Central memory CD4-positive, alpha-beta T cell (primary cell): ENCODE measurements around the gene TCL1B.

Source experiments
- DNase-seq: peaks from one replicate; pipeline ENCODE4 v3.0.0; 2022

The TCL1B gene

DNA sequence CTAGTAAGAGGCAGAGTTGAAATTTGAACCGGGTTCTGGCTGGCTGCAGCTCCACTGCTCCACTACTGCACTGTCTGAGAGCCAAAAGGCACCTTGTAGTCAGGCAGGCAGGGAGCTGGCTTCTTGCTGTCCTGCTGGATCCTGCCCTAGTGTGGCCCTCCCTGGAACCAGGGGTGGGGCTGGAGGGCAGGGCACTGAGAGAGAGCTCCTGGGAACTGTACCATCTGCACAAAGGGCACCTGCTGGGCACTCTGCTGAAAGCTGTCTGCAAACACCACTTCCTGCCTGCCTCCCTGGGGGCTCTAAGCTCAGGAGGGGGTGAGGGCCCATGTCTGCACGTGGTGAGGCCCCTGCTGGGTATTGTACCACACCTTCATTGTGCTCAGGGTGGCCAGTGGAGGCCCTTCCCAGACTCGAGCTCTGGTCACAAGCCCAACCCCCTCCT is 19.0 kb upstream of the TCL1B start:
- no peak for DNase-seq

DNA sequence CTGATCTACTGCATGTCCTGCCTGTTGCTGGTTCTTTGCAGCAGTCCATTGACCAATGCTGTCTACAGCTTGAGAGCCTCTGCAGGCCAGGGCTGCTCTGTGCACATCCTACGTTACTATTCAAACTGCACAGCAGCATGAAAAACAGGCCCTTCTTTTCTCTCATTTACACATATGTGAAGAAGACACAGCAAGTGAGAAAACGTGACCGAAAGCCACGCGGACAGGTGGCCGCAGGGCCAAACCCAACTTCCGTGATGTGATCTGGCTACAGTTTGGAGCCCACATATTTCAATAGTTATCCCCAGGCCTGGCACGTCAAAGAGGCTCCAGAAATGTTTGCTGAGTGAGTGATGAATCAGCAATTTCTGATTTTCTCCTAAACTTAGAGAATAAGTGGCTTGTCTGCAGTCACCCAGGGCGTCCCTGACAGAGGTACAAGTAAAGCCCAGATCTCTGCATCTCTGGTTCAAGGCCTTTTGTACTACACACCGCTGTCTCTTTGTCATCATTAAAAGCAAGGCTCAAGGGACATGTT is 17.9 kb upstream of the TCL1B start:
- no peak for DNase-seq

DNA sequence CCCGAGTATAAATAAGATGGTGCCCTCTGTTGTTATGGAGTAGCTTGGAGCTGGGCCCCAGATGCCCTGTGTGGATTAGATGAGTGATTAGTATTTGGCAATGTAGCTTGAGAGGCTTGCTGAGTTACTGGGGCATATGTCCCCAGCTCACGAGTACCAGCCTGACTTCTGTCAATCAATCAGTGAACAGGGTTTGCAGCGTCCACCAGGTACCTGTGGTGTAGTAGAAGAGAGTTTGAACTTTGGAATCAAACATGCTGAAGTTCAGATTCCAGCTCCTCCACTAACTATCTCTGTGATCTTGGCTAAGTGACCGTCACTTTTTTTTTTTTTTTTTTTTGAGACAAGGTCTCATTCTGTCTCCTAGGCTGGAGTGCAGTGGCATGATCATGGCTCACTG is 11.6 kb upstream of the TCL1B start:
- no peak for DNase-seq

DNA sequence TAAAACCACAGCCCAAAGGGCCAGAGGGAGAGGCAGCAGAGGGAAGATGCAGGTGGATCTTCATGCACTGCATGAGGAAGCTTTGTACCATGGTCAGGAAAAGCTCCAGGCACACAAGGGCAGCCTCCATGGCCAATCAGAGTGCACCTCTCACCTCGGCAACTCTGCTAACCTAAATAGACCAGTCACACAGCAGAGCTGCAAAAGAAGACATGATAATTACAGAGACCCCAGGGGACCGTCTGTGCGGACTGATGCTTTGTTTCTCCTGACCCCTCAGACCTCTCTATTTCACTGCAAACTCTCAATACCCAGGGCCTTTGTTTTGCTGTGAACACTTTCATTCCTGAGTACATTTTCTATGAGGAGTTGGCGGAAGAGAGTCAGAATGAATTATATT is 10.7 kb upstream of the TCL1B start:
- no peak for DNase-seq

DNA sequence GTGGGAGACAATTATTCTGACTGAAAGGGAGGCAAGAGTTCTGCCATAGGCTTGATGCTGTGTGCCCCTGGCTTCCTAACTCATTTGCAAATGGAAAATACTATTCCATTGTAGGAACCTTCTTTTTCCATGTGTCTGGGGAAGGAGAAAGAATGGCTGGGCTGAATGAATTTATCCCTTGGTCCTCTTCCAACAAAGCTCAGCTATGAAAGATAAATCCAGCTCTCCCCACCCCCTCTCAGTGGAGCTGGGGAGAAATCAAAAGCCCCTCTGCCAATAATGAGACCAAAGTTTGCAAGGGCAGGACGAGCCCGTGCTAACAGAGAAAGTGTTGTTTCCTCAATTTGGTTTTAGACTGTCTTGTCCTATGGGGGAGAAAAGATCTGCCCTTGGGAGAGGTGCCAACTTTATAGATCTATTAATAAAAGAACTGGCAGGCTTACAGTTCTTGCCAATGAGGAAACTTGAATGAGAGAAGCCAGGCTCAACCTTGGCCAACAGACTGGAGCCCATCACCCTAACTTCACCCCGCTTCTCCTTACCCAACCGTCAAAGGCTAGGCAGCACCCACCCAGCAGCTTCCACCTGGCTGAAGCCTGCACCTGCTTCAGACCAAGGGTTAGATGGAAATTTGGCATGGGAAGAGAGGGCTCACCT is 8.9 kb upstream of the TCL1B start:
- DNase-seq, result no peak

DNA sequence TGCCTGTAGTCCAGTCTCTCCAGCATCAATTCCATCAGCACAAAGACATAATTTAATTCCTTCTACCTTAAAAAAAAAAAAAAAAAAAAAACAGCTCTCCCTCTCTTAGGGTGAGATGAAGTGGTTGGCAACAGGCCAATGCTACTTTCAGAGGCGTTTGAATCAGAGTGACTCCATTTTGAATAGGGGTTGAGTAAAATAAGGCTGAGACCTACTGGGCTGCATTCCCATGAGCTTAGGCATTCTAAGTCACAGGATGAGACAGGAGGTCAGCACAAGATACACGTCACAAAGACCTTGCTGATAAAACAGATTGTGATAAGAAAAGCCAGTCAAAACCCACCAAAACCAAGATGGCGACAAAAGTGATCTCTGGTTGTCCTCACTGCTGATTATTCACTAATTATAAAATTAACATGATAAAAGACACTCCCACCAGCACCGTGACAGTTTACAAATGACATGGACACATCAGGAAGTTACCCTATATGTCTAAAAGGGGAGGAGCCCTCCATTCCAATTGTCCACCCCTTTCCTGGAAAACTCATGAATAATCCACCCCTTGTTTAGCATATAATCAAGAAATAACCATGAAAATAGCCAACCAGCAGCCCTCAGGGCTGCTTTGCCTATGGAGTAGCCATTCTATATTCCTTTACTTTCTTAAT is 6.9 kb upstream of the TCL1B start:
- DNase-seq, result no peak

DNA sequence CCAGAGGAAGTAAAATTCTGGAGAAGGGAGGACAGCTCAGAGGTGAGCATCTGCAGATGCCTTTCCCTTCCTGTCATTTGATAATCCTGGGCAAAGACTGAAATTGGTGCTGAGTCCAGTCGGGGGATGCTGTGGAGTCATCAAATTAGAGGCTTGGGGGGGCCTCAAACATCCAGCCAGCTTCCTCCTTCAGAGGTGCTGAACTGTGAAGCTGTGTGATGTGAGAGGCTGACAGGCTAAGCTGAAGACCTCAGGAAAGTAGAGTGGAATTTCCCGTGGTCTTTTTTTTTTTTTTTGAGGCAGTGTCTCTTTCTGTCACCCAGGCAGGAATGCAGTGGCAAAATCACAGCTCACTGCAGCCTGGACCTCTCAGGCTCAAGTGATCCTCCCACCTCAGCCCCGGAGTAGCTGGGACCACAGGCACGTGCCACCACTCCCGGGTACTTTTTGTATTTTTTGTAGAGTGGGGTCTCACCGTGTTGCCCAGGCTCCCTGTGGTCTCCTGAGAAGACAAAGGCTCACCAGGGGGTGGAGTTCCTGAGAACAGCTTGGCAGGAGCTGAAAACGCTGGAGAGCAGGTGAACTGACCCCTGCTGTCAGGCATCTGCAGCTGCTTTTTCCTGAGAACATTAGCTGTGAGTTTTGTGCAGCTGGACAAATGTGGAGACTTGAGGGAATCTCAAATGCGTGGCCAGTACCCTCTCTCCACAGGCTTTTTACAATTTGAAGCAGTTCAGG is 6.1 kb upstream of the TCL1B start:
- no peak for DNase-seq

DNA sequence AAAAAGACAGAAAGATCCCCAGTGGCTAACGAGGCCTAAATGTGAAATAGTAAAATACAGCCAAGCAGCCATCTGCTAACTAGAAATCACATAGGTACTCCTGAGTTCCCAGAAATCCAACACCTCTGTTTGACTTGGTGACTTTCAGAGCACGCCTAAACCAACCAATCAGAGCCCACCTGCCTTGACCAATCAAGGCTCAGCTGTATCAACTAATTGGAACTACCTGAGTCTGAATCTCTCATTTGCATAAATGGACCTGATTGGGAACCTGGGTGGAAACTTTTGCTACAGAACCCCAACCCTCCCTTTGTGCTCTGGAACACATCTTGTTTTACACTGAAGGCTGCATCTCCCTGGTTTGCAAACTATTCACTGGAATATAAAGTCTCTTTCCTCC is 5.1 kb upstream of the TCL1B start:
- DNase-seq, result no peak

DNA sequence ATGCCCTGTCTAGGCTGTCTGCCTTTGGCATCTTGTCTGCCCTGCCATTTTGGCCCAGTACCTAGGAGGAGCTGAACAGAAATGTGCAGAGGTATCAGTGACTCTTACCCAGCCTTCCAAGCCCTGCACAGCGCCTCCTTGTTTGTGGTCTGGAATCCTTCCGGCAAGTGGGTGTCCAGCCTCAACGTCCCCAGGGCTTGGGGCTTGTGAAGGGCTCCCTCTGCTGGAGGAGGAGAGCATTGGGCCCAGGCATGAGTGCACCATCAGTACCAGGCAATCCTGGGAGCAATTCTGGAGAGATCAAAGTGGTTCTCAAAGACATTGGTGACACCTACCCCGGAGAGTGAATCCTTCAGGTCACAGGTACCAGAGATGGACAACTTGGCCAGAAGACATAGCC is 2.4 kb upstream of the TCL1B start:
- DNase-seq, result peak; percentile 5

DNA sequence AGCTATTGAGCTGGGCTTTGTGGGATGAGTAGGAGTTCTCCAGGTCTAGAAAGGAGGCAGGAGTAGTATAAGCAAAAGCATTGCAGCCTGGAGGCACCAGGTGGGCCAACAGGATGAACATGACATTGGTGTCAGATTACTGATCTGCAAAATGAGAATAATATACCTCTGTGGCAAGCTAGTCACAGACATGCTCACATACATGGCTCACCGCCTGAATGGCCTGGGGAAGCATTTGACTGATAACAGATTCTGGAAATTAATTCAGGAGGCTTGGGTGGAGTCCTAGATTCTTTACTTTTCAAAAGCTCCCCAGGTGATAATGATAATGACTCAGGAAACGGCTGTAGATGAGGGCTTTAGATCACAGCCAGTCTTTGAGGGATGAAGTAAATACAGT is 709 bp downstream of the TCL1B start:
- DNase-seq, result no peak

DNA sequence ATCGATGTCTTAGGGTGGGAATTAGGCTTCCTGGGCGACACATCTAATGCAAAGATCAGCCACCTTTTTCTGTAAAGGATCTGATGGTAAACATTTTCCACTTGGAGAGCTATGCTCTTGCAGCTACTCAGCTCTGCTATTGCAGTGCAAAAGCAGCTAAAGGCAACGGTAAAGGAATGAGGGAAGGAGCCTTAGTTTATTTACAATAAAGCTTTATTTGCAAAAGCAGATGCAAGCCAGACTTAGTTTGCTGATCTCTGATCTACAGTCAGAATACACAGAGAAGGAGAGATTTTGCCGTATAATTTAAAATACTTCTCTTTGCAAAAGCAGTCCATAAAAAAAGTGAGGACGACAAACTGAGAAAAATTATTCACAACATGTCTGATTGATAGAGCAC is 3.2 kb downstream of the TCL1B start:
- no peak for DNase-seq

DNA sequence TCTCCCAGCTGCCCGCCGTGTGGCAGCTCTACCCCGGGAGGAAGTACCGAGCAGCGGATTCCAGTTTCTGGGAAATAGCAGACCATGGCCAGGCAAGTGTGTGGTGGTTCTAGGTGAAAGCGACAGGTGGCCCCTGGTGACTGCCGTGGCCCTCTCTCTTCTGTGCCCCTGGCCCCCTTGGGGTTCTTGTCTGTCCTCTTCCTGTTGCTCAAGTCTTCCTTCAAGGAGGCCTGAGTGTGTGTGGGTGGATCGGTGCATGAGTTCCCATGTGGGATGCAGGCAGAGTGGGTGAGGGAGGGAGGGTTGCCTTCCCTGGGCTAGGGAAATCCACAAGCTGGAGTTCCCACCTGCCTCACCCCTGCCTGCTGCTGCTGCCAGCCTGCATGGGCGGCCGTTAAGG is 4.6 kb downstream of the TCL1B start:
- DNase-seq, result no peak

DNA sequence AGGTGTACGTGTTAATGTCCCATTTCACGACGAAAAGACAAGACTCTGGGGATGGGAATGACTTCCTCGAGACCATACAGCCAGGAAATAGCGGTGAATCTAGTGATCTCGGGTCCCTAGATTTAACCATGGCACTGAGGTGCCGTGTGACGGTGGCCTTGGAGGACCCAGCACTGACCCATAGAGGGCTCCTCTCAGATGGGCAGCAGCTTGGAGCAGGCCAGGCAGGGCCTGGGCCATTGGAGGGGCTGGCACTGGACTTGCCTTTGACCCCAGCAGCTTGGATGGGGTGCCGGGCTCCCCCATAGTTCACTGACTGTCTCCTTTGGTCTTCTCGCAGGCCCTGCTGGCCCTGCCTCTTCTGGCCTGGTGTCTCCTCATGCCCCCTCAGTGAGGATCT is 5.4 kb downstream of the TCL1B start:
- no peak for DNase-seq

DNA sequence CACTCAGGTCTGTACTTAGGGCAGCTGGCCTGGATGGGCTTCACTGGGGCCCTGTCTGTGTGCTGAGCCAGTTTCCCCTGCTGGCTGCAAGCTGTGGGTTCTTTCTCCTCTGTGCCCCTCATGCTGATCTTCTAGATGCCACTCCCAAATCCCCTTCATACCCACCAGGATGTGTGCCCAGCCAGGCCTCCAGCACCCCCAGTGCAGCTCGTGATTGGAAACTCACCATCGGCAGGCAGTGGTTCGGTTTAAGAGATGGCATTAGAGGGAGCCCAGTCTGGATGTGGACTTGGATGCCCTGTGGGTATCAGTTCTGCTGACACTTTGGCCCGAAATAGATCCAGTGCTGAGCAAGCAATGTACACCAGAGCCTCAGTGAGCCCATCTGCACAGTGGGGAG is 5.9 kb downstream of the TCL1B start:
- DNase-seq, result no peak

DNA sequence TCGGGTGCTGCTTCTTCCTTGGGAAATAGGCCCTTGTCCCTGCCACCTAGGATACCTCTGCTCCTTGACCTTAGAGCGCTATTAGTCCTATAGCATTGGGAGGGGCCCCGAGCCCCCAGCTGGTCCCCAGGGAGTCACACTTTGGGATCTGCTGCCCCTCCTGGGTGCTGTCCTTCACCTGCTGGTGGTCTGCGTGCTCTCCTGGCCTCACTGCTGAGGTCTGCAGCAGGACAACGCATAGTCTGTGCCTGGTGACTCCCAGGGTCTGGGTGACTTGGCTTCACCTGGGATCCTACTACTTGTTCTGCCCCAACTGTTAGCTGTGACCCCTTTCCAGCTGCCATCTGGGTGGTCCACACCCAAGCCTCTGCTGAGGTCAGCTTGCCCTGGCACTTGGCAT is 8.8 kb downstream of the TCL1B start:
- no peak for DNase-seq

DNA sequence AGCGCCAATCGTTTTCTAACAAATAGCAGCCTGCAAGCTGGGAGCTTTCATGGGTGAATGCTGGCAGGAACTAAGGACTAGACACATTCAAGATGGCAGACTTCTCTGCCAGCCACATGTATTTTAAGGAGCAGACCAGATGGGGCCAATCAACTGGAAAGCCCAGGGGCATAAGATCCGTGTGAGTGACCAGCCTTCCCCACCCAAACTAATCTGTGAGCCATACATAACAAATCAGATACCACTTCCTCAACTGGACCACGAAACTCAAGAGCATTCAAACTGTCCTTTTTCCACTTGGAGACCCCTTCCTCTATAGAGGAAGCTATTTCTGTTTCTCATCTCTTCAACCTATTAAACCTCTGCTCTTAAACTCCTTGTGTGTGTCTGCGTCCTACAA is 9.7 kb downstream of the TCL1B start:
- DNase-seq, result no peak

DNA sequence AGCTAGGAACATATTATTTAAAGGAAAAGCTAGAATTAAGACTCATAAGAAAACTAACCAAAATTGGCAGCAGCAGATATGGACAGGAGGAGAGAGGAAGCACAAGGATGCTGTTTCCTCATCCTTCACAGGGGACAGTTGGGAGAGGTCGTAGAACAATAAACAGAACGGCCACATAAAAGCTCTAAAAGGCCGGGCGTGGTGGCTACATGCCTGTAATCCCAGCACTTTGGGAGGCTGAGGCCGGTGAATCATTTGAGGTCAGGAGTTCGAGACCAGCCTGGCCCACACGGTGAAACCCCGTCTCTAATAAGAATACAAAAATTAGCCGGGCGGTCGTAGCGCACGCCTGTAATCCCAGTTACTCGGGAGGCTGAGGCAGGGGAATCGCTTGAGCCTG is 10.5 kb downstream of the TCL1B start:
- DNase-seq, result no peak

DNA sequence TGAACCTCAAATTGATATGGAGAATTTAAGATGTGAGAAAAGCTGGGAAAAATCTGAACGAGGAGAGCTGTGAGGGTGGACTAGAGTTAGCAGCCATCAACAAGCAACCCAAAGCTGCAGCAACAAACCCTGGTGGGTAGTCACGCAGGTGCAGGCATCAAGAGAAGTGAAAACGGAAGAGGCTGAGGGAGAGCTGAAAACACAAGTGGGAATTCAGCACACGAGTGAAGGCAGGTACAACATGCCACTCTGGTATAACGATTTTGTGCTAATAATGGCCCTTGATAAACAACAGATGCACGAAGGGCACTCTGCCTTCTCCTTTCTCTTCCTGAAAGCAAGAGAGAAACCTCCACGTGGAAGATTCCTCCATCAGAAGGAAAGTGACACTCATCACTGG is 11.5 kb downstream of the TCL1B start:
- DNase-seq, result no peak

DNA sequence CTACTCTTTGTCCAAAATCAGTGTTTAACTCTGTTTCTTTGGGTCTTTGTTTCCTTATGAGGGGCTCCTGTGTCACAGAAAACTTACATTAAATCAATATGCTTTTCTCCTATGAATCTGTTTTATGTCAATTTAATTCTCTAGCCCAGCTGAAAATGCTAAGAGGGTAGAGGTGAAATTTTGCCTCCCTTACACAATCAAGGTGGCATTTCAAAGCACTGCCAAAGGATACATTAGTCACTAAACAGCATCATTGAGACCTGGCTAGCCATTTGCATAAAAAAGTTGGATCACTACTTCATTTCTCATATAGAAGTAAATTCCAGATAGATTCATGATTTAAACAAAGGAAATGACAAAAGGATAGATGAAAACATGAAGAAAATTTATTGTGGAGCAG is 12.1 kb downstream of the TCL1B start:
- no peak for DNase-seq

DNA sequence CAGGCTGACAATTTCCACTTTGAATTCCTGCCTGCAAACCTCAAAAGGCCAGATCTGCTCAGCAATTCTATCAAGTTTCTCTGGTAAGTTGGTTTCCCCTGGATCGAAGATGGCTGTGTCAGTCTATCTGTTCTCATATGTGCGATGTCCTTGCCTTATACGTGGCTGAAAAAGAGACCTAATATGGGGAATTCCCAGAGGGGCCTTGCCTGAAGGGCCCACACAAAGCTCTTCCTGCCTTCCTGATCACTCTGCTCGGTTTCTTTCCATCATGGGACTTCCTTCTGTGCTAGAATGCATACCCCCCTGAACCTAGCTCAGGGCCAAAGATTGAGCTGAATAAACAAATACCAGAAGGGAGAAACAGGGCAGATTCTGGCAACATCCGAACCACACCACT is 13.2 kb downstream of the TCL1B start:
- no peak for DNase-seq

DNA sequence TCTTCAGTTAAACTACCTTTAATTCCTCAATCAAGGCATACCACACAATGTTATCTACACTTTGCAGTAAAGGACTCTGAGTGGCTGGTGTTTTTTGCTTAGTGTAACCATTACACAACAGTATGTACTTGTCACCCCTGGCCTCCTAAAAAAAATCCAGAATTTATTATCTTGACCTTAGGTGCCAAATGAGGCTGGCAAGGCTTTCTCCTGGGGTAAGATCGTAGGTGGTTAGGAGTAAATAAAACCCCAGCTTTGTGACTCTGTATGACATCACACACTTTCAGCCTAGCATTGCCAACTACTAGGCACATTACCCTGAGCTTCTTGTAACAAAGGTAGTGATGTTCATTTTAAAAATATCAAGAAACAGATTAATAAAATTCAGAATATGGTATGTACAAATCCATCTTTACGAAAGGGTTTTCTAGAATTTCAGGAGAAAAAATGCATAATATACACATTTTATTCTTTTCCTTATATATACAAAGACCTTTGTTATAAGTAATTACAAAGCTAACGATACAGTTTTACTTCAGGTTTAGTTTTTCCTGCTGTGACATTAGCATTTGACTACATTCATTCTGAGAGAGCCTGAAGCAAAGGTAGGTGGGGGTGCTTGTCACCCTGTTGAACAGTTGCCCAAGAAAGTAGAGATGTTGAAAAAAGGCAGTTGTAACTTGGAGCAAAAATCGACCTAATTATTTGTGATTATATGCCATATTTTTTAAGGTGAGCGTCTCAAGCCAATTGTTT is 14.2 kb downstream of the TCL1B start:
- no peak for DNase-seq

DNA sequence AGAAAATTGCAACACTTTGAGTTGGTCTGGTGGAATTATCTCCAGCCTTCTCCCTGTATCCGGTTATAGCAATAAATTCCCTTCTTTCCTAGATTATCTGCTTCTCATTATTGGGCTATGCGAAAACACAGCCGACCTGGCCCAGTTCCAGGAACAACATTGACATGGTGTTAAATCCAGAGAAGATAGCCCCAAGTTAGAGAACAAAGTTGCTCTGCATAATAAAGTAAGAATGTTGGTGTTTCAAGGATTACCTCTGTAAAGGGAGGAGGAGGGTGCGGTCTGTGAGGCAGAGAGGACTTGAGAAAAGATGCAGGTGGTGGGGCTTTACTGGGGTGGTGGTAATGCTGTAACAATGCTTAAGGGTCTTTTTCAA is 15.6 kb downstream of the TCL1B start:
- DNase-seq, result no peak

DNA sequence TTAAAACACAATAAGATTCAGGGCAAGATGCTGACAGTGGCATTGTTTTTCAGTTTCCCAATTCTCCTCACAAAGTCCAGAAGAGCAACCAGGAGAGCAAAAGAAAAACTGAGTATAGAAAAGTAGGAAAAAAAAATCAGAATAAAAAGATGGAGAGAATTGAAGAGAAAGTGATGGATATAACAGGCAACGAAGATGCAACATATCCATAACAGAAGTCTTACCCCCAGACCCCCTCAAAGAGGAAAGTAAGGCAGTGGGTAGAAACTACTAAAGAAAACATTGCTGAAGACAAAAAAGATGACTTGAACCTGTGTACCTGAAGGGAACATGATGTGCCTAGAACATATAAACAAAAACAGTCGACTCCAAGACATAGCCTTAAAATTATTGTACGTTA is 17.1 kb downstream of the TCL1B start:
- no peak for DNase-seq
